ENCODE results near the gene CDC42SE2. TPM values are rescaled to one million over a fixed set of nuclear protein-coding genes. Genes with fewer than 3 reads are reported as not detected.
"Not testable (repeated sequence)": the region's sequence is repeated elsewhere in the genome, so short reads cannot be mapped to it uniquely, and the experiment has no call there.

Gene CDC42SE2
- total RNA-seq, 1 donor from 2014 or later: 11.6 TPM

DNA sequence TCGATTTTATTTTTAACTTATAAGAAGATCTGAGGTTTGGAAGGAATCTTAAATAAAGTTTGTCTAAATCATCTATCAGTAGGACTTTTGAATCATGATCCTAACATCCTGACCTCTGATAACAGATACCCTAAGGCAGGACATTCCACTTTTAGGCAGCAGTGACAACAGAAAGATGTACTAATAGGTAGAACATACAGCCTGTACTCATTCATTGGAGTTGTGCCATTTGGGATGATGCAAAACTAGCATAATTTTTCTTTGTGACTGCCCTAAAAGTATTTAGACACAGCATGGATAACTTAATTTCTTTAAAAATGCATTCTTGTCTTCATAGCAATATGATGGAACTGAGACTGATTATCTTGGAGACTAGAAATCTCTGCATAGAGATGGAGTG is 39.7 kb downstream of the CDC42SE2 start:
- intact Hi-C loops (cut with DNase I): no loop called here
- no peak for ATAC-seq
- DNase-seq (ENCODE audit: missing footprints): no peak

DNA sequence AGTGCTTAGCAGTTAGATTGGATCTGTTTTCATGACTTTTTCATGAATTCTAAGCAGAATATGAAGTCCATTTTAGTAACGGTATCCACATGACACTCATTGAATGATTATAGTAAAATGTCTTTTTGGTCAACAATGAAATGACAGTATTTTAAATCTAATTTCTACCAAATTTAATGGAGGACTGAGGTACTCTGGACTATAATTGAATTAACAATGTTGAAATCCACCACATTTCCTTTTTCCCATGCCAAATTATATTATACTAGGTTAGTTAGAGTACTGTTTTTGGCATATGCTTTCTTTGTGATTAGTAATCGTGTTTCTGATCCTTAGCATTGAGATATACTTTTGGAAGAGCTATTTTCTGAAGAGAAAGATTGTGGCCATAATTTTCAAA is 40.6 kb downstream of the CDC42SE2 start:
- intact Hi-C loops (cut with DNase I): no loop called here
- no peak for DNase-seq (ENCODE audit: missing footprints)
- no peak for ATAC-seq

GRCh38 chr5:131305138-131305689 is 41.4 kb downstream of the CDC42SE2 start:
- no peak for ATAC-seq
- no peak for DNase-seq (ENCODE audit: missing footprints)
- intact Hi-C loops (cut with DNase I): no loop called here

GRCh38 chr5:131305906-131306305 is 42.1 kb downstream of the CDC42SE2 start:
- no peak for ATAC-seq
- DNase-seq (ENCODE audit: missing footprints): no peak
- intact Hi-C loops (cut with DNase I): no loop called here

- intact Hi-C loops (cut with DNase I); DNase-seq (ENCODE audit: missing footprints); ATAC-seq: not testable (repeated sequence)
These were observed 48.5 kb downstream of the CDC42SE2 start for GRCh38 chr5:131312235-131312772.

- DNase-seq (ENCODE audit: missing footprints) (no peak), ATAC-seq (no peak)
- intact Hi-C loops (cut with DNase I): no loop called here
These were observed 52.2 kb downstream of the CDC42SE2 start for GRCh38 chr5:131316026-131316425.

DNA sequence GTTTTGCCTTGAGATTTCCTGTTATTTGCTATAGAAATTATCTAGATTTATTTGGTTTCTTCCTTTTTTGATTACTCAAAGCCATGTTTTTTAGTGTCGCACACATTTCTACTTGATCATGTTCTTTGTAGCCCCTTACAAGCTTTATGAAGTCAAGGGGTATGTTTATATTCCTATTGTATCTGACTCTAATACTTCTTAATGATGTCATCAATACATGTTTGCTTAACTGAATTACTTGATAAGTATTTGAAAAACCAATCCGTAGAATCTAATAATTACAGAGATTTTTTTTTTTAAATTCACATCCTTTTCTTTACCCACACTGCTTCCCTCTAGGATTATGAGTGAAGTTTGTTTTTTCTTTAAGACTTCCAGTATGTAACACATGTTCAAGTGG is 53.0 kb downstream of the CDC42SE2 start:
- intact Hi-C loops (cut with DNase I): no loop called here
- DNase-seq (ENCODE audit: missing footprints) (no peak), ATAC-seq (no peak)

DNA sequence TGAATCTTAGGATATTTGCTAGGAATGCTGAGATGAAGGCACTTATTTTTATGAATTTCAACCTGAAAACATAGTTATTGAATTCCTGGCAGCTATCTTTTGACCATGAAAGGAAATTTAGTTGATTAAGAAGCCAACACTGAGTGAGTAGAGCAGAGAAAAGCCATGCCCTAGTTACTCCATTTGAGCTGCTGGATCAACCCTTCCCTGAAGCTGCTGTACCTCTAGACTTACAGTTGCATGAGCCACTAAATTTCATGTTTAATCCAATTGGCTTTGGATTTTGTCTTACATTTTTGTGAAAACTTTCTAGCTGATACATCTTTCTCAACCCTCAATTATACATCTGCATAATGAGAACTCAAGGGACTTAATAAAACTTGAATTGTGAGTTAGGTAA is 54.6 kb downstream of the CDC42SE2 start:
- intact Hi-C loops (cut with DNase I): no loop called here
- ATAC-seq: no peak
- no peak for DNase-seq (ENCODE audit: missing footprints)

DNA sequence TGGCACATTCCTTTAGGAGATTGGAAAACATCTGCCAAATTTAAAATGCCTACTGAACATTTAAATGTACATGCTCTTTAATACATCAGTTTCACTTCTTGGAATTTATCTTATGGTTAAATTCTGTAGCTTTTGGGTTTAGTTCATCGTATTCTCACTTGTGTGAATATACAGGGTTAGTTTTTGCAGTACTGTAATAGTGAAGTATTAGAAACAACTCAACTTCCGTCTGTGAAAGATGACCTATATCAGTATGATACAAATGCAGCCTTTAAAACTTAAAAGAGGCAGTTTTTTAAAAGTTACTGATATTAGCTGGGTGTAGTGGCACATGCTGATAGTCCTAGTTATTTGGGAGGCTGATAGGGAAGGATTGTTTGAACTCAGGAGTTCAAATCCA is 57.2 kb downstream of the CDC42SE2 start:
- ATAC-seq: no peak

GRCh38 chr5:131322926-131323325 is 59.1 kb downstream of the CDC42SE2 start:
- intact Hi-C loops (cut with DNase I): no loop called here
- no peak for ATAC-seq
- DNase-seq (ENCODE audit: missing footprints): no peak

More for the DNA sequence above, 57.2 kb downstream of the CDC42SE2 start:
- DNase-seq (ENCODE audit: missing footprints): no peak
- intact Hi-C loops (cut with DNase I): no loop called here

DNA sequence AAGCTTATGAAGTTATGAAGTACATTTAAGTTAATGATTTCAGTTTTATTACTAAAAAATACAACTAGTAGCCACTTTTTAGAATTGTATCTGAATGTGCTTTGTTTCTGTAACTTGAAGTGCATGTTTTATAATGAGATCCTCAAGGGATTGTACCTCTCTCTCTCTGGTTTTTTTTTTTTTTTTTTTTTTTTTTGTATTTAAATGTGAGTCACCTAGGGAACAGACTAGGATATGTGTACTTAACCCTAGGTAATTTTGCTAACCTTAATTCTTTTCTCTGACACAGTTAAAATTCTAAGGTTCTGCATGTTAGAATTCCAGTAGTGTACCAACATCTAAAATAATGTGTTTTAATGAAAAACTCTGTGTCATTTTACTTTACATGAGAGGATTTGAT is 59.5 kb downstream of the CDC42SE2 start:
- ATAC-seq (no peak), DNase-seq (ENCODE audit: missing footprints) (no peak)
- intact Hi-C loops (cut with DNase I): no loop called here

DNA sequence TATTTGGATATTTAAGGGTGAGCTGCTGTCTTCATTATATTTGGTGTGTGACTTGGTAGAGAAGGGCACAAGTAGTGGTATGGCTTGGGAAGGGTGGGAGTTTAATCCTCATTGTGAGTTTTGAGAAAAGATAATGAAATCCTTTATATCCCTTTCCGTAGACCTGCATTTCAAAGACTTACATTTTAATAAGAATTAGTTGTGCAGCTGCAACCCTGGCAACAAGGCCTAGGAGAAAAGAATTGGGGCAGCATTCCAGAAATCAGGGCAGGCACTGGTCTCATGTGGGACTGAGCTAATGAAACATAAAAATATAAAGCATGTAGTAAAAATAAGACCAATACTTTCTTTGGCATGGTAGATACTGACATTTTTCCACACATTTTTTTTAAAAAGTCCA is 60.5 kb downstream of the CDC42SE2 start:
- intact Hi-C loops (cut with DNase I): no loop called here
- ATAC-seq (peak; percentile 34), DNase-seq (ENCODE audit: missing footprints) (no peak)

- DNase-seq (ENCODE audit: missing footprints) (no peak), ATAC-seq (no peak)
- intact Hi-C loops (cut with DNase I): no loop called here
These were observed 64.9 kb downstream of the CDC42SE2 start for GRCh38 chr5:131328536-131329285.

- DNase-seq (ENCODE audit: missing footprints) (no peak), ATAC-seq (no peak)
- intact Hi-C loops (cut with DNase I): no loop called here
These were observed 65.4 kb downstream of the CDC42SE2 start for GRCh38 chr5:131329286-131329560.

GRCh38 chr5:131330031-131330430 is 66.2 kb downstream of the CDC42SE2 start:
- DNase-seq (ENCODE audit: missing footprints) (no peak), ATAC-seq (no peak)
- intact Hi-C loops (cut with DNase I): no loop called here

DNA sequence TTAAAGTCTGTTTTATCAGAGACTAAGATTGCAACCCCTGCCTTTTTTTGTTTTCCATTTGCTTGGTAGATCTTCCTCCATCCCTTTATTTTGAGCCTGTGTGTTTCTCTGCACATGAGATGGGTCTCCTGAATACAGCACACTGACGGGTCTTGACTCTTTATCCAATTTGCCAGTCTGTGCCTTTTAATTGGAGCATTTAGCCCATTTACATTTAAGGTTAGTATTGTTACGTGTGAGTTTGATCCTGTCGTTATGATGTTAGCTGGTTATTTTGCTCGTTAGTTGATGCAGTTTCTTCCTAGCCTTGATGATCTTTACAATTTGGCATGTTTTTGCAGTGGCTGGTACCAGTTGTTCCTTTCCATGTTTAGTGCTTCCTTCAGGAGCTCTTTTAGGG is 71.9 kb downstream of the CDC42SE2 start:
- ATAC-seq; DNase-seq (ENCODE audit: missing footprints); intact Hi-C loops (cut with DNase I): not testable (repeated sequence)

DNA sequence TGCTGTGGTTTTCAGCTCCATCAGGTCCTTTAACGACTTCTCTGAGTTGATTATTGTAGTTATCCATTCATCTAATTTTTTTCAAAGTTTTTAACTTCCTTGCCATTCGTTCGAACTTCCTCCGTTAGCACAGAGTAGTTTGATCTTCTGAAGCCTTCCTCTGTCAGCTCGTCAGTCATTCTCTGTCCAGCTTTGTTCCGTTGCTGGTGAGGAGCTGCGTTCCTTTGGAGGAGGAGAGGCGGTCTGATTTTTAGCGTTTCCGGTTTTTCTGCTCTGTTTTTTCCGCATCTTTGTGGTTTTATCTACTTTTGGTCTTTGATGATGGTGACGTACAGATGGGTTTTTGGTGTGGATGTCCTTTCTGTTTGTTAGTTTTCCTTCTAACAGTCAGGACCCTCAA is 72.9 kb downstream of the CDC42SE2 start:
- intact Hi-C loops (cut with DNase I); ATAC-seq; DNase-seq (ENCODE audit: missing footprints): not testable (repeated sequence)

GRCh38 chr5:131337240-131338050 is 73.6 kb downstream of the CDC42SE2 start:
- ATAC-seq; intact Hi-C loops (cut with DNase I); DNase-seq (ENCODE audit: missing footprints): not testable (repeated sequence)

- intact Hi-C loops (cut with DNase I): no loop called here
- DNase-seq (ENCODE audit: missing footprints) (no peak), ATAC-seq (no peak)
These were observed 74.2 kb downstream of the CDC42SE2 start for GRCh38 chr5:131338051-131338453.

- ATAC-seq; intact Hi-C loops (cut with DNase I); DNase-seq (ENCODE audit: missing footprints): not testable (repeated sequence)
These were observed 80.4 kb downstream of the CDC42SE2 start for GRCh38 chr5:131344288-131344687.
